Mesothelial cell of epicardium (in vitro differentiated cells): Measurements from ENCODE around the gene MACROD2. TPM values are rescaled to one million over a fixed set of nuclear protein-coding genes. Genes with fewer than 3 reads are reported as not detected.

Experiments
- DNase-seq, 2 experiments: peaks; one replicate each; pipeline ENCODE4 v3.0.0; 2021; ENCODE audit warnings: low spot score in 2 of 2; ENCODE audit not compliant: unreplicated experiment in 2 of 2
- H3K27ac Mint-ChIP-seq: 2 replicates; pipeline ENCODE4 v1.8.0; 2021; ENCODE audit warnings: mixed read lengths
- H3K27me3 Mint-ChIP-seq: 2 replicates; pipeline ENCODE4 v1.8.0; 2021; ENCODE audit warnings: low read depth, mixed read lengths
- H3K36me3 Mint-ChIP-seq: 2 replicates; pipeline ENCODE4 v1.8.0; 2021; ENCODE audit warnings: mixed read lengths
- H3K4me1 Mint-ChIP-seq: 2 replicates; pipeline ENCODE4 v1.8.0; 2021; ENCODE audit warnings: mixed read lengths
- H3K4me3 Mint-ChIP-seq: 2 replicates; pipeline ENCODE4 v1.8.0; 2021; ENCODE audit warnings: mild to moderate bottlenecking, moderate library complexity, mixed read lengths
- H3K9me3 Mint-ChIP-seq: 2 replicates; pipeline ENCODE4 v1.8.0; 2021; ENCODE audit warnings: mixed read lengths
- CTCF ChIP-seq: fragments of 200-600 bp; sonication (generic); IDR thresholded peaks from one replicate; pipeline ENCODE4 v1.5.0; 2021; ENCODE audit warnings: antibody characterized with exemption; ENCODE audit not compliant: unreplicated experiment
- total RNA-seq: library from RNA; stranded (reverse); gene quantifications from 3 replicates; pipeline ENCODE4 v1.2.1, GENCODE V29; 2021

Gene MACROD2
- total RNA-seq, 1 donor from 2014 or later = 10.0 TPM

DNA sequence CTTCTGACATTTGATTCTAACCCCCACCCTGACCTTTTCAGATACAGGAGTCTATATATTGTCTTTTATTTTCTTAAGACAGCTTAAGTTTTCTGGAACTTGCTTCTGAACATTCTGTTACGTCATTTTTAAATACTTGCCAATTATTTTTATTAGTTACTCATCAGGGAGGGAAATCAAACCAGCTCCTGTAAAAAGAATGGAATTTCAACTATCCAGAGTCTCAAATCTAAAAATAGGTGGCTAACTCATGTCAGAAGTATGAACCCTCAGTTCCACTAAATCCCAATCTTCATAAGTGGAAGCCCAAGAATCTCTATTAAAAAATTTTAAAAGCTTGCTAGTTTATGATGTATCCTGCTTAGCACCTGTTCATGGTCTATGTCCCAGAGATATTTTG is 1677.9 kb downstream of the MACROD2 start:
- no peak overlapping the region for H3K4me3 Mint-ChIP-seq
- H3K9me3 Mint-ChIP-seq = peaks cover 27% of the 10 kb centered on the region
- H3K27ac Mint-ChIP-seq = peak overlapping the region; percentile 16
- H3K27me3 Mint-ChIP-seq = no peaks in the 10 kb centered on the region
- peaks cover 54% of the 10 kb centered on the region for H3K4me1 Mint-ChIP-seq
- H3K36me3 Mint-ChIP-seq = peaks cover 6% of the 10 kb centered on the region
- no peak for TF ChIP-seq CTCF
- no peak for DNase-seq

DNA sequence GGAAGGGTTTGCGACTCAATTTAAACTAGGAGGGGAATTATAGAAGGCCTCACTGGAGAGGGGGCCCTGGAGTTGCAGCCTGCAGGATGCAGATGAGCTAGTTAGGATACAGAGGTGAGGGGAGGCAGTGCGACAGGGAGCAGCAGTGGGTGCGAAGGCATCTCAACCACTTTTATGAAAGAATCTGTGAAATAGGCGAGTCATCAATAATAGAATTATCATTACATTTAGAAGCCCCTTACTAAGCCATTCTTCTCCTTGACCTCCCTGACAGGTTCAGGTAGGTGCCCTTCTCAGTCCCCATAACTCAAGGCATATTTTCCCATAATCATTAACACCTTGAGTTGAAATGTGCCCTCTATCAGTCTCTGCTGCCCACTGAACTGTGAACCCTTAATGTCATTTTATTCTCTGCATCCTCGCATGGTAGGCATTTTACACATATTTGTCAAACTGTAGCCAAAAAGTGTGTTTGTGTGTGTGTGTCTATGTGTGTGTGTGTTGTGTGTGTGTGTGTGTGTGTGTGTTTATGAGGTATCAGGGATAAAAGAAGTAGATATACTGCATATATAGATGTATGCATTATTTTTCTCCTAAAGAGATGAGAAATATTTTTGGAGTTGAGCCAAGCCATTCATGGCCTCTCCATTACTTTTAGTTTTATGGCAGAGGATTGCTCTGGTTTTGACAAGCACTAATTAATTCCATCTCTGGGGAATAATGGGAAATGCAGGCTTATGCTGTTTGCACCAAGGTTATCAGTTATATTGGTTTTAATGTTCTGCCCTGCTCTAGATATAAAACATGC is 1679.1 kb downstream of the MACROD2 start:
- peaks cover 2% of the 10 kb centered on the region for H3K36me3 Mint-ChIP-seq
- peaks cover 22% of the 10 kb centered on the region for H3K9me3 Mint-ChIP-seq
- H3K4me1 Mint-ChIP-seq = peaks cover 54% of the 10 kb centered on the region
- no peak overlapping the region for H3K4me3 Mint-ChIP-seq
- H3K27me3 Mint-ChIP-seq = no peaks in the 10 kb centered on the region
- TF ChIP-seq CTCF = no peak
- no peak for DNase-seq
- H3K27ac Mint-ChIP-seq = no peak overlapping the region

DNA sequence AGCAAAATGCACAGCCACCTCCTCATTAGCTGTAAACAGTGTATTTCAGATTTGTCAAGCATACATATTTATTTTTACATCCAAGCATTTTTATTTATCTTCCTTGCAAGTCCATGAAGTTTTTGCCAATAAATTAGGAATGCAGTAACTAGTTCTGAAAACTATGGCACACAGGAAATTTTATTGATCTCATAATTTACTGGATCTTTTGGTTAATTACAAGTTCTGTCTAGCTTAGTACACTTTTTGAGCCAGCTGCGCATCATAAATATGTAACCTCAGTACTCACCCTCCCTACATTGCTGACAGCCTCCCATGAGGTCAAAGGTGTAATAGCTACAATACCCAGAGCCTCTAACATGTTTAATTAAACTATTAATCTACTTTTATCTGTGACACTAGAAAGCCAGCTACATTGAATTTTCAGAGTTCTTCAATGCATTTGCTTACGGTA is 1679.8 kb downstream of the MACROD2 start:
- Mint-ChIP-seq H3K4me1 (peaks cover 54% of the 10 kb centered on the region), H3K9me3 (peaks cover 22% of the 10 kb centered on the region), H3K27ac (peak overlapping the region; percentile 13), H3K27me3 (no peaks in the 10 kb centered on the region), H3K36me3 (peaks cover 2% of the 10 kb centered on the region), H3K4me3 (no peak overlapping the region)
- no peak for DNase-seq
- no peak for TF ChIP-seq CTCF

- peaks cover 22% of the 10 kb centered on the region for H3K9me3 Mint-ChIP-seq
- H3K4me1 Mint-ChIP-seq = peaks cover 54% of the 10 kb centered on the region
- no peaks in the 10 kb centered on the region for H3K27me3 Mint-ChIP-seq
- H3K36me3 Mint-ChIP-seq = peaks cover 2% of the 10 kb centered on the region
- H3K27ac Mint-ChIP-seq = peak overlapping the region; percentile 50
- H3K4me3 Mint-ChIP-seq = no peak overlapping the region
- DNase-seq = no peak
- TF ChIP-seq CTCF = no peak
Measured at GRCh38 chr20:15675813-15676484, 1680.6 kb downstream of the MACROD2 start.

- no peak overlapping the region for H3K27ac Mint-ChIP-seq
- no peaks in the 10 kb centered on the region for H3K36me3 Mint-ChIP-seq
- TF ChIP-seq CTCF = no peak
- peaks cover 52% of the 10 kb centered on the region for H3K4me1 Mint-ChIP-seq
- DNase-seq = no peak
- H3K4me3 Mint-ChIP-seq = no peak overlapping the region
- no peaks in the 10 kb centered on the region for H3K27me3 Mint-ChIP-seq
- peaks cover 22% of the 10 kb centered on the region for H3K9me3 Mint-ChIP-seq
Measured at GRCh38 chr20:15676815-15677214, 1681.5 kb downstream of the MACROD2 start.
